CD14-positive monocyte (primary cell): ENCODE data around the gene PCDHA7. TPM values are rescaled to one million over a fixed set of nuclear protein-coding genes. Genes with fewer than 3 reads are reported as not detected.
A peak's percentile ranks its signal among the peaks of the same experiment; 100 is the strongest.
"Not testable (repeated sequence)": the region's sequence is repeated elsewhere in the genome, so short reads cannot be mapped to it uniquely, and the experiment has no call there.

Experiments used
- DNase-seq, 3 donors: peaks; one replicate each; pipeline ENCODE4 v3.0.0-alpha.2; 2011 to 2022
- H2AFZ ChIP-seq: 2 replicates; pipeline ENCODE4 v1.6.0; 2012; ENCODE audit warnings: mild to moderate bottlenecking, low read depth, low read length, inconsistent platforms; ENCODE audit not compliant: insufficient read depth, poor library complexity, severe bottlenecking
- H3K27ac ChIP-seq, 2 donors: 1 replicate in 1 of 2; 2 replicates in 1 of 2; pipeline ENCODE4 v1.5.1; 2012 to 2013; ENCODE audit warnings: low read length in 2 of 2, control low read depth in 1 of 2, inconsistent platforms in 1 of 2, low read depth in 1 of 2, mild to moderate bottlenecking in 1 of 2
- H3K27me3 ChIP-seq, 2 donors: one replicate each; pipeline versions ENCODE4 v1.6.0 to v1.6.1; 2011 to 2013; ENCODE audit warnings: low read length in 2 of 2; ENCODE audit not compliant: control insufficient read depth in 2 of 2, insufficient read depth in 2 of 2
- H3K36me3 ChIP-seq, 2 donors: replicated peaks in 1 of 2; 1 replicate in 1 of 2; 2 replicates in 1 of 2; pipeline versions ENCODE4 v1.5.1 to v1.6.1; 2012 to 2013; ENCODE audit warnings: low read length in 2 of 2, control low read depth in 1 of 2, inconsistent platforms in 1 of 2, mild to moderate bottlenecking in 1 of 2; ENCODE audit not compliant: insufficient read depth in 2 of 2, control insufficient read depth in 1 of 2
- H3K4me1 ChIP-seq, 2 donors: 1 replicate in 1 of 2; 2 replicates in 1 of 2; pipeline versions ENCODE4 v1.5.1 to v1.6.1; 2012 to 2013; ENCODE audit warnings: low read length in 2 of 2, control low read depth in 1 of 2, inconsistent platforms in 1 of 2, mild to moderate bottlenecking in 1 of 2, moderate library complexity in 1 of 2; ENCODE audit not compliant: insufficient read depth in 2 of 2, control insufficient read depth in 1 of 2
- H3K4me2 ChIP-seq: replicated peaks from 2 replicates; pipeline ENCODE3; 2012; ENCODE audit warnings: low read length, moderate library complexity, mild to moderate bottlenecking; ENCODE audit not compliant: poor library complexity, severe bottlenecking; ENCODE audit errors: extremely low read depth
- H3K4me3 ChIP-seq, 3 experiments: fragments of 200-600 bp in 1 of 3; sonication (generic) in 1 of 3; replicated peaks in 1 of 3; 1 replicate in 2 of 3; 2 replicates in 1 of 3; pipeline ENCODE4 v1.5.1; 2011 to 2013; ENCODE audit warnings: low read length in 3 of 3, mild to moderate bottlenecking in 3 of 3, control low read depth in 2 of 3, low read depth in 2 of 3, inconsistent platforms in 1 of 3, moderate library complexity in 1 of 3
- H3K79me2 ChIP-seq: 2 replicates; pipeline ENCODE4 v1.6.0; 2012; ENCODE audit warnings: mild to moderate bottlenecking, control low read depth, inconsistent platforms, low read length, moderate library complexity; ENCODE audit not compliant: insufficient read depth
- H3K9ac ChIP-seq: 2 replicates; pipeline ENCODE4 v1.6.0; 2017; ENCODE audit warnings: low read length, mild to moderate bottlenecking; ENCODE audit not compliant: insufficient read depth, poor library complexity, severe bottlenecking
- H3K9me3 ChIP-seq, 2 donors: replicated peaks in 1 of 2; 1 replicate in 1 of 2; 2 replicates in 1 of 2; pipeline versions ENCODE4 v1.5.1 to v1.6.1; 2012 to 2013; ENCODE audit warnings: low read length in 2 of 2, control low read depth in 1 of 2; ENCODE audit not compliant: control insufficient read depth in 1 of 2, insufficient read depth in 1 of 2
- H4K20me1 ChIP-seq: 2 replicates; pipeline ENCODE4 v1.6.0; 2012; ENCODE audit warnings: mild to moderate bottlenecking, low read length, control low read depth, moderate library complexity; ENCODE audit not compliant: insufficient read depth
- H3K27ac Mint-ChIP-seq, 7 donors: one replicate each; pipeline ENCODE4 v1.8.0; 2020; ENCODE audit warnings: mild to moderate bottlenecking in 7 of 7, mixed read lengths in 7 of 7, moderate library complexity in 6 of 7, inconsistent platforms in 2 of 7
- H3K27me3 Mint-ChIP-seq, 3 donors: one replicate each; pipeline ENCODE4 v1.8.0; 2021 to 2022; ENCODE audit warnings: low read depth in 3 of 3, mild to moderate bottlenecking in 3 of 3, mixed read lengths in 3 of 3, moderate library complexity in 3 of 3, inconsistent platforms in 1 of 3
- H3K36me3 Mint-ChIP-seq, 2 donors: one replicate each; pipeline ENCODE4 v1.8.0; 2020; ENCODE audit warnings: mixed read lengths in 2 of 2, inconsistent platforms in 1 of 2, mild to moderate bottlenecking in 1 of 2
- H3K4me1 Mint-ChIP-seq: one replicate; pipeline ENCODE4 v1.8.0; 2020; ENCODE audit warnings: mild to moderate bottlenecking, mixed read lengths
- H3K4me3 Mint-ChIP-seq, 2 donors: one replicate each; pipeline ENCODE4 v1.8.0; 2020; ENCODE audit warnings: mild to moderate bottlenecking in 2 of 2, mixed read lengths in 2 of 2, moderate library complexity in 1 of 2
- H3K9me3 Mint-ChIP-seq, 7 donors: one replicate each; pipeline ENCODE4 v1.8.0; 2020 to 2022; ENCODE audit warnings: mixed read lengths in 7 of 7, mild to moderate bottlenecking in 6 of 7, moderate library complexity in 6 of 7, inconsistent platforms in 2 of 7
- CTCF ChIP-seq: fragments of 200-600 bp; IDR thresholded peaks from one replicate; pipeline ENCODE4 v1.8.0; 2022; ENCODE audit warnings: antibody characterized with exemption, mild to moderate bottlenecking
- WGBS: methylation state at CpG from one replicate; pipeline ENCODE4 v1.1.5; 2013; ENCODE audit warnings: missing lambda C conversion rate; ENCODE audit not compliant: insufficient coverage; 5-methylcytosine and 5-hydroxymethylcytosine counted together
- intact Hi-C, 2 donors: fragments of 100-400 bp; cut with micrococcal nuclease; formaldehyde crosslinking; loops; one replicate each; pipeline versions ENCODE4 v1.15.0 to v1.15.1; 2023
- polyA plus RNA-seq, 3 donors: library from polyadenylated mRNA; depleted of rRNA in 1 of 3; unstranded in 2 of 3; stranded (reverse) in 1 of 3; fragments of 300-500 nt in 2 of 3; fragments of >200 nt in 1 of 3; fragmentation: Illumina TruSeq in 2 of 3; gene quantifications; 1 replicate in 2 of 3; 2 replicates in 1 of 3; pipeline ENCODE4 v1.2.3, GENCODE V29; 2012 to 2021

The PCDHA7 gene
- polyA plus RNA-seq, 3 donors, result not detected

- Mint-ChIP-seq H3K4me3 (no peak overlapping the region), H3K36me3 (peaks cover 0 to 8% of the 10 kb centered on the region in 2 donors), H3K27me3 (peaks cover 5 to 21% (median 21%) of the 10 kb centered on the region in 3 donors), H3K4me1 (no peaks in the 10 kb centered on the region), H3K9me3 (peaks cover 30 to 62% (median 51%) of the 10 kb centered on the region in 7 donors), H3K27ac (no peak overlapping the region)
- no peaks in the 10 kb centered on the region for H3K4me1 ChIP-seq
- intact Hi-C loops, result no loop called here
- H3K27me3 ChIP-seq, result peaks cover 0 to 26% of the 10 kb centered on the region in 2 donors
- no peaks in the 10 kb centered on the region for H3K36me3 ChIP-seq
- H3K9ac ChIP-seq, result no peak overlapping the region
- 31% methylated on average over 9 of the region's 16 CpGs for WGBS
- peak overlapping the region; percentile 21 for H2AFZ ChIP-seq
- no peak overlapping the region for H3K4me2 ChIP-seq
- no peaks in the 10 kb centered on the region for H3K79me2 ChIP-seq
- DNase-seq, result no peak
- peak overlapping the region in 1 of 3 experiments; percentile 23 for H3K4me3 ChIP-seq
- H4K20me1 ChIP-seq, result no peaks in the 10 kb centered on the region
- TF ChIP-seq CTCF, result no peak
- no peak overlapping the region for H3K27ac ChIP-seq
- H3K9me3 ChIP-seq, result peaks cover 34 to 61% of the 10 kb centered on the region in 2 donors
Observed at GRCh38 chr5:140801494-140801841, 32.6 kb upstream of the PCDHA7 start.

- H3K4me1 ChIP-seq, H3K27ac Mint-ChIP-seq, H3K79me2 ChIP-seq, H3K4me2 ChIP-seq, H2AFZ ChIP-seq, DNase-seq, H3K27ac ChIP-seq, H3K9ac ChIP-seq, intact Hi-C loops, H3K4me3 ChIP-seq, H3K36me3 ChIP-seq, H3K4me1 Mint-ChIP-seq, H4K20me1 ChIP-seq: not testable (repeated sequence)
- H3K27me3 Mint-ChIP-seq, result peaks cover 5 to 25% (median 23%) of the 10 kb centered on the region in 3 donors
- Histone ChIP-seq H3K27me3 (peaks cover 0 to 33% of the 10 kb centered on the region in 2 donors), H3K9me3 (peaks cover 31 to 59% of the 10 kb centered on the region in 2 donors)
- 46% methylated on average over 45 of the region's 45 CpGs for WGBS
- H3K9me3 Mint-ChIP-seq, result peaks cover 31 to 62% (median 49%) of the 10 kb centered on the region in 7 donors
- H3K36me3 Mint-ChIP-seq, result peaks cover 0 to 12% of the 10 kb centered on the region in 2 donors
- peak overlapping the region in 1 of 2 donors; percentile 55 for H3K4me3 Mint-ChIP-seq
Observed at GRCh38 chr5:140802381-140802780, 31.7 kb upstream of the PCDHA7 start.
